NCI-H345 treated with DMSO at 0.1 percent for 48 hours (cell line): ENCODE results near the gene TMUB1.
A peak's percentile ranks its signal among the peaks of the same experiment; 100 is the strongest.

Experiments used
- DNase-seq: peaks from one replicate; lab custom pipeline; 2025; ENCODE audit not compliant: unreplicated experiment; lab: John Stamatoyannopoulos, UW

Gene TMUB1

GRCh38 chr7:151121380-151122170 is 38.3 kb upstream of the TMUB1 start:
- no peak for DNase-seq

GRCh38 chr7:151120896-151121295 is 37.6 kb upstream of the TMUB1 start:
- no peak for DNase-seq

GRCh38 chr7:151119902-151120301 is 36.6 kb upstream of the TMUB1 start:
- no peak for DNase-seq

- no peak for DNase-seq
Measured at GRCh38 chr7:151119055-151119415, 35.7 kb upstream of the TMUB1 start.

GRCh38 chr7:151118108-151119054 is 35.1 kb upstream of the TMUB1 start:
- DNase-seq: no peak

- no peak for DNase-seq
Measured at GRCh38 chr7:151117565-151117964, 34.3 kb upstream of the TMUB1 start.

- DNase-seq: no peak
Measured at GRCh38 chr7:151116603-151117440, 33.5 kb upstream of the TMUB1 start.

- no peak for DNase-seq
Measured at GRCh38 chr7:151115836-151116418, 32.6 kb upstream of the TMUB1 start.

- DNase-seq: no peak
Measured at GRCh38 chr7:151115121-151115835, 32.0 kb upstream of the TMUB1 start.

- DNase-seq: no peak
Measured at GRCh38 chr7:151114151-151115090, 31.1 kb upstream of the TMUB1 start.

GRCh38 chr7:151113344-151114150 is 30.3 kb upstream of the TMUB1 start:
- DNase-seq: no peak

- peak; percentile 17 for DNase-seq
Measured at GRCh38 chr7:151110941-151111645, 27.8 kb upstream of the TMUB1 start.

- no peak for DNase-seq
Measured at GRCh38 chr7:151110236-151110940, 27.1 kb upstream of the TMUB1 start.

- DNase-seq: no peak
Measured at GRCh38 chr7:151109094-151110048, 26.1 kb upstream of the TMUB1 start.

GRCh38 chr7:151107882-151108281 is 24.6 kb upstream of the TMUB1 start:
- no peak for DNase-seq
